Measurements from ENCODE around the gene CTSC. TPM values are rescaled to one million over a fixed set of nuclear protein-coding genes. Genes with fewer than 3 reads are reported as not detected.

CTSC gene
- total RNA-seq, 2 experiments from 2014 or later = 19.1 to 22.2 TPM

- no peaks in the 10 kb centered on the region for H3K9me3 Mint-ChIP-seq
- intact Hi-C loops (cut with micrococcal nuclease) = no loop called here
- no peaks in the 10 kb centered on the region for H3K36me3 Mint-ChIP-seq (ENCODE audit: low read depth)
- no peaks in the 10 kb centered on the region for H3K27me3 Mint-ChIP-seq (ENCODE audit: low read depth)
- no peak for DNase-seq
- peaks cover 34% of the 10 kb centered on the region for H3K4me1 Mint-ChIP-seq (ENCODE audit: low read depth)
- no peak overlapping the region for H3K27ac Mint-ChIP-seq
- no peak overlapping the region for H3K4me3 Mint-ChIP-seq
- CTCF ChIA-PET = interaction anchor here (0.6 kb wide), 1 partner anchor 56 kb away, joined by 5 read pairs; no protein-coding TSS in a partner anchor
Measured at GRCh38 chr11:88363004-88363403, 25.5 kb upstream of the CTSC start.

DNA sequence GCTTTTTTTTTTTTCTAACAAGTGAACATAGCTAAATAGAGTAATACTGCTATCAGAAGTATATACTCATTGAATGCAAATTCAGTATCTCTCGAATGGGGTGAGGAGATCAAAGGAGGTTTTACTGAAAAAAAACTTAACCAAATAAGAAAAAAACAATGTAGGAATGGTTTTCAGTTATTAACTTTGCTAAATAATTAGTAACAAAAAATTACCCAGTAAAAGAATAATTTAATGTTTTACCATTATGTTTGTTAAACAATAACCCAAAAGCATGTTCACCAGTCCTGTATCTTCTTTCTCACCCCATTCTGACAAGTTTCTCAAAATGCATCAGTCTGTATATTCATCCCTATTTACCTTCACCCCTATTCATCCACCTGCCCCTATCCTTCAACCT lies 22.6 kb upstream of the CTSC start:
- H3K4me1 Mint-ChIP-seq (ENCODE audit: low read depth) = peaks cover 37% of the 10 kb centered on the region
- H3K27me3 Mint-ChIP-seq (ENCODE audit: low read depth) = no peaks in the 10 kb centered on the region
- no peaks in the 10 kb centered on the region for H3K36me3 Mint-ChIP-seq (ENCODE audit: low read depth)
- no peaks in the 10 kb centered on the region for H3K9me3 Mint-ChIP-seq
- no peak overlapping the region for H3K27ac Mint-ChIP-seq
- CTCF ChIA-PET = interaction anchor here (0.9 kb wide), 1 partner anchor 22 kb away, joined by 4 read pairs; no protein-coding TSS in a partner anchor
- H3K4me3 Mint-ChIP-seq = no peak overlapping the region
- intact Hi-C loops (cut with micrococcal nuclease) = no loop called here
- no peak for DNase-seq

DNA sequence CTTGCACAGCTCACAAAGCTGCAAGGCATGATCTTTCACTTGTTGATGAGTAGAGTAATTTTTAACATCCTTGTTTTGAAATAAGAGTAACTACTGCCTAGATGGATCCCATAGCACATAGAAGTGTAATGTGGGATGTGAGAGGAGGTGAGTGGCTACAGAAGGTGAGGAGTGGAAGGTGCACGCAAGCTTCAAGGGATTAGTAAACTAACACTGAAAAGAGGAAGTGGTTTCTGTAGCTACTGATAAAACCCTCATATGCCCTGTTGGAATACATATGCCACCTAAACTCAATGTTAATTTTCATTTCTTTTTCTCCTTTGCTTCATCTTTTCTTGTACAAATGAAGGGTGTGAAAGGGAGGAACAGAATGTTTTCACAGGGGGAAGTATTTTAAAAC lies 22.0 kb upstream of the CTSC start:
- intact Hi-C loops (cut with micrococcal nuclease) = loop anchor here (5.0 kb wide), 1 partner anchor 1322 kb away; the partner anchor contains the start of gene TMEM135
- H3K27me3 Mint-ChIP-seq (ENCODE audit: low read depth) = no peaks in the 10 kb centered on the region
- no peaks in the 10 kb centered on the region for H3K36me3 Mint-ChIP-seq (ENCODE audit: low read depth)
- no peak for DNase-seq
- H3K27ac Mint-ChIP-seq = no peak overlapping the region
- CTCF ChIA-PET = interaction anchor here (0.6 to 0.9 kb wide), 2 partner anchors 21 to 56 kb away, joined by 3 to 4 read pairs; no protein-coding TSS in a partner anchor
- peaks cover 40% of the 10 kb centered on the region for H3K4me1 Mint-ChIP-seq (ENCODE audit: low read depth)
- no peaks in the 10 kb centered on the region for H3K9me3 Mint-ChIP-seq
- no peak overlapping the region for H3K4me3 Mint-ChIP-seq

- no peak for DNase-seq
- H3K36me3 Mint-ChIP-seq (ENCODE audit: low read depth) = no peaks in the 10 kb centered on the region
- H3K27me3 Mint-ChIP-seq (ENCODE audit: low read depth) = no peaks in the 10 kb centered on the region
- no peak overlapping the region for H3K27ac Mint-ChIP-seq
- H3K4me3 Mint-ChIP-seq = no peak overlapping the region
- CTCF ChIA-PET = interaction anchor here (0.6 to 0.9 kb wide), 2 partner anchors 21 to 57 kb away, joined by 3 to 4 read pairs; no protein-coding TSS in a partner anchor
- intact Hi-C loops (cut with micrococcal nuclease) = loop anchor here (5.0 kb wide), 1 partner anchor 1322 kb away; the partner anchor contains the start of gene TMEM135
- H3K4me1 Mint-ChIP-seq (ENCODE audit: low read depth) = peaks cover 41% of the 10 kb centered on the region
- H3K9me3 Mint-ChIP-seq = no peaks in the 10 kb centered on the region
Measured at GRCh38 chr11:88359114-88359513, 21.6 kb upstream of the CTSC start.

DNA sequence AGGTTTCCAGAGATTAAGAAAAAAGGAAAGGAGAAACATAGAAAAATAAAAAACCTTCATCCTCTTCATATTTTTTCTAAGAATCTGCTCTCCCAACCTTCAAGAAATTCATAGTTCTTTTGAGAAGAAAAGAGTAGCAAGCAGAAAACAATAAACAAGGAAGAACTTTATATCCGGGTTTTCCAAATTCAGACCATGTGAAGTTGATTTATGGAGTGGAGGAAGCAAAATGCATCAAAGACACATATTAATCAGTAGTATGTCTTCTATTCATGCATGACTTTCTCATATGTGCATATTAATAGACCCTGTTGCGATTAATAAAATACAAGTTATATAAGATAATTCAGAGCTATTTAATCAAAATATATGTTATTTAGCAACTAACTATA lies 20.5 kb upstream of the CTSC start:
- CTCF ChIA-PET = interaction anchor here (0.6 to 1.0 kb wide), 2 partner anchors 194 to 251 kb away, joined by 3 read pairs; no protein-coding TSS in a partner anchor
- DNase-seq = no peak
- H3K4me1 Mint-ChIP-seq (ENCODE audit: low read depth) = peaks cover 41% of the 10 kb centered on the region
- H3K9me3 Mint-ChIP-seq = no peaks in the 10 kb centered on the region
- no peak overlapping the region for H3K27ac Mint-ChIP-seq
- no peaks in the 10 kb centered on the region for H3K36me3 Mint-ChIP-seq (ENCODE audit: low read depth)
- intact Hi-C loops (cut with micrococcal nuclease) = loop anchor here (5.0 kb wide), 1 partner anchor 1321 kb away; the partner anchor contains the start of gene TMEM135
- no peaks in the 10 kb centered on the region for H3K27me3 Mint-ChIP-seq (ENCODE audit: low read depth)
- H3K4me3 Mint-ChIP-seq = no peak overlapping the region

DNA sequence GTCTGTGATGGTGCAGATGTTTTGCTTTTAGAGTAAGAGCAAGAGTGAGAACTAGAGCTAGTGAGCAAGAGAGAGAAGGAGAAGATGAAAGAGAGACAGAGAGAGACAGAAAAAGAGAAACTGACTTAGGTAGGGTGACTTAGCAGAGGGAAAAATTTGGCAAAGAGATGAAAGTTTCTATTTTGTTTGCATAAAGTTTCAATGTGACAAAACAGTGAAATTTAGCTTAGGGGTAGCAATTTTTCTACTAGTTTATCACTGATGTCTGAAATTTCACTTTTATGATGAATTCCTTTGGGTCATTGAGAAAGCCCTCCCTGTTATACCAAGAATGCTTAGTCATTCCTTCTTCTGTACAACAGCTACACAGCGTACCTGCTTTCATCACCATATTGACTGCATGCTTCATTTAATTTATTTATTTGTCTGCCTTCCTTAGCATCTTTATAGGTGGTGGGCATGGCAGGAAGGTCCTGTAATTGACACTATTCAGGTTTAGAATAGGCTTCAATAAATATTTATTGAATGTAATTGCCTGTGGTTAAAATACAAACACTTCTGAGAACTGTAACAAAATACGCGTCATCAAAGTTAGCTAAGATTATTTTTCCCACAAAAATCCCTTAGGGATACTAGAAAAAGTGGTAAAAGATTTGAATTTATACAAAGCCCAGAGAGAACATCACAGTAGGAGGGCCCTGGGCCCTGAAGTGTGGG lies 19.9 kb upstream of the CTSC start:
- Mint-ChIP-seq H3K9me3 (no peaks in the 10 kb centered on the region), H3K36me3 (ENCODE audit: low read depth) (no peaks in the 10 kb centered on the region), H3K27ac (peak overlapping the region; percentile 66), H3K27me3 (ENCODE audit: low read depth) (no peaks in the 10 kb centered on the region), H3K4me3 (no peak overlapping the region), H3K4me1 (ENCODE audit: low read depth) (peaks cover 41% of the 10 kb centered on the region)
- intact Hi-C loops (cut with micrococcal nuclease) = loop anchor here (1.0 to 5.0 kb wide), 7 partner anchors 19 to 1320 kb away; partner anchors contain the start of gene TMEM135
- CTCF ChIA-PET = interaction anchor here (0.7 to 1.1 kb wide), 4 partner anchors 21 to 195 kb away, joined by 3 read pairs; no protein-coding TSS in a partner anchor
- DNase-seq = no peak

DNA sequence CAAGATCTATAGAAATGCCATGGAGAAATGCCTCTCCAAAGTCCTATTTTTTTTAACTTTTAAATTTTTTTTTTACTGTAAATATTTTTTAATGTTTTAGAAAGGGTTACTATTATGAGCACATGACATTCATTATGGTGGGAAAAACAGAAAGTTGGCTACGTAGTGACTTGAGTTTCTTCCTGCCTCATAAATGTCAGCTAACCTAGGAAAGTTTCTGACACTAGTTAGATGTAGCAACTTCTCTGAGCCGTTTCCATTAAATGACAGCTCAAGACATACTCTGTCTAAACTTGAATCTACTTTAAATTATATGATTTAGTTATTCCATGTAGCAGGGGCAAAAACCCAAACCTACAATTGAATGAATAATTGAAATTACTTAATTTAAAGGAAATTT lies 18.4 kb upstream of the CTSC start:
- no peaks in the 10 kb centered on the region for H3K36me3 Mint-ChIP-seq (ENCODE audit: low read depth)
- intact Hi-C loops (cut with micrococcal nuclease) = loop anchor here (2.0 to 5.0 kb wide), 3 partner anchors 55 to 1319 kb away; partner anchors contain the start of gene TMEM135
- H3K27ac Mint-ChIP-seq = no peak overlapping the region
- H3K9me3 Mint-ChIP-seq = no peaks in the 10 kb centered on the region
- CTCF ChIA-PET = interaction anchor here (1.3 kb wide), 1 partner anchor 18 kb away, joined by 3 read pairs; the partner anchor contains the start of gene CTSC
- H3K27me3 Mint-ChIP-seq (ENCODE audit: low read depth) = no peaks in the 10 kb centered on the region
- no peak overlapping the region for H3K4me3 Mint-ChIP-seq
- H3K4me1 Mint-ChIP-seq (ENCODE audit: low read depth) = peaks cover 41% of the 10 kb centered on the region
- no peak for DNase-seq

DNA sequence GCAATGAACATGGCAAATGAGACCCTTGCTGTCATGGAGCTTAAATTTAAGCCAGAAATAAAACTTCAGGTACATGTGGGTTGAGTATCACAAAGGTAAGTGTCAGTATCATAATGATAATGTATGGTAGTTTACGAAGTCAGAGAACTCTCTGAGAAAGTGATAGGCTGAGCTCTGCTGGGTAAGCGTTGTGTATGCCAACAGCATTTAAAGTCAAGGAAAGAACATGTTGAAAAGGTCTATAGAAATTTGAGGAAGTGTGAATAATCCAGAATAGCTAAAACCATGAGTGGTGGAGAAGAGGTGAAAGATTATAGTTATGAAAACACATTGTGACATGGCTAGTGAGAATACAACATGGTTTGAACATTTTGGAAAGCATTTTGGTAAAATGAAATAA lies 17.4 kb upstream of the CTSC start:
- CTCF ChIA-PET = no interaction called here
- Mint-ChIP-seq H3K36me3 (ENCODE audit: low read depth) (no peaks in the 10 kb centered on the region), H3K27me3 (ENCODE audit: low read depth) (no peaks in the 10 kb centered on the region), H3K27ac (no peak overlapping the region), H3K9me3 (no peaks in the 10 kb centered on the region), H3K4me1 (ENCODE audit: low read depth) (peaks cover 36% of the 10 kb centered on the region), H3K4me3 (no peak overlapping the region)
- intact Hi-C loops (cut with micrococcal nuclease) = loop anchor here (5.0 kb wide), 1 partner anchor 1318 kb away; the partner anchor contains the start of gene TMEM135
- DNase-seq = no peak

DNA sequence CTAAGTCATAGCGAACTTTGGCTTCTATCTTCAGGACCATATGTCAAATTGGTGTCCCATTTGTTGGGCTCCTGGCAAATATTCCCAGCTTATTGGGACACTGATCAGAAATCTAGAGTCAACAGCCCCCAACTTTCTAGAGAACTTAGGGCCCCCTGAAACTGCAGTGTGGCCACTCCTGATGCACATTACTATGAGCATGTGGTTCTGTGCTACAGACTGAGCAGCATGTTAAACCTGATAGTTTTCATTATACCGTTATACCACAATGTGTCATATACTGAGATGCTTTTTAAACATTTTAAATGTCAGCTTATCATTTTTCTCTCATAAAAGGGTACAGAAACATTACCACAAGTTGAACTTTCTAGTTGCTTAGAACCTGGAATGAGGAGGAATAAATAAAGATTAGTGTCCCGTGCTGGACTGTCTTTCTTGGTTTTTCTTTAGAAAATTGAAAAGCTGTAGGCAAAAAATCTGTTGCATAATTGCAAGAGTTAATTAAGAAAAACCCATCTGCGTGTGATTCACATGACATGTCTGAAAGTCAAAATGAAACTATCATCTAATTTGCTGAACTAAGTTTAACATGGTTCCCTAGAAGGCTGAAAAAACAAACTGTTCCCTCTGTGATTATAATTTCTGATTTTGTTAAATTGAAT lies 16.4 kb upstream of the CTSC start:
- no peak overlapping the region for H3K27ac Mint-ChIP-seq
- H3K4me3 Mint-ChIP-seq = no peak overlapping the region
- CTCF ChIA-PET = interaction anchor here (0.7 kb wide), 1 partner anchor 122 kb away, joined by 3 read pairs; no protein-coding TSS in a partner anchor
- H3K36me3 Mint-ChIP-seq (ENCODE audit: low read depth) = no peaks in the 10 kb centered on the region
- no peaks in the 10 kb centered on the region for H3K9me3 Mint-ChIP-seq
- peaks cover 30% of the 10 kb centered on the region for H3K4me1 Mint-ChIP-seq (ENCODE audit: low read depth)
- no peak for DNase-seq
- intact Hi-C loops (cut with micrococcal nuclease) = no loop called here
- no peaks in the 10 kb centered on the region for H3K27me3 Mint-ChIP-seq (ENCODE audit: low read depth)

DNA sequence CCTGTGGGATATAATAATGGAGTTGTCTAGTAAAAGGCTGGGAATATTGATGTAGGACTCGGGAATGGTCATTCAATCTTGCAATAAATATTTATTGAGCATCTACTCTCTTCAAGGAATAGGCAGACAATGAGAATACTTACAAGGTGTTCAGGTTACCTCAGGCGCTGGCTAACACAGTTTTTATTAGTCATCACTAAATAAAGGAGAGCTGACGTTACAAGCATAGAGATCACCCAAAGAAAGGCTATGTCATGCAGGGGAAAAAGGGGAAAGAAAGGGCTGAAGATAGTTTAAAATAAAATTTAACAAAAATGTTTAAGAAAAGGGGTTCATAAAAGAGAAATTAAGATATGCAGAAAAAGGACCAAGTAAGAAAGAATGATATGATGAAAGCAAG lies 15.8 kb upstream of the CTSC start:
- DNase-seq = no peak
- Mint-ChIP-seq H3K9me3 (no peaks in the 10 kb centered on the region), H3K36me3 (ENCODE audit: low read depth) (no peaks in the 10 kb centered on the region), H3K4me1 (ENCODE audit: low read depth) (peaks cover 28% of the 10 kb centered on the region), H3K27me3 (ENCODE audit: low read depth) (no peaks in the 10 kb centered on the region), H3K4me3 (no peak overlapping the region), H3K27ac (no peak overlapping the region)
- CTCF ChIA-PET = interaction anchor here (0.7 to 0.9 kb wide), 2 partner anchors 121 to 199 kb away, joined by 3 read pairs; no protein-coding TSS in a partner anchor
- intact Hi-C loops (cut with micrococcal nuclease) = no loop called here

DNA sequence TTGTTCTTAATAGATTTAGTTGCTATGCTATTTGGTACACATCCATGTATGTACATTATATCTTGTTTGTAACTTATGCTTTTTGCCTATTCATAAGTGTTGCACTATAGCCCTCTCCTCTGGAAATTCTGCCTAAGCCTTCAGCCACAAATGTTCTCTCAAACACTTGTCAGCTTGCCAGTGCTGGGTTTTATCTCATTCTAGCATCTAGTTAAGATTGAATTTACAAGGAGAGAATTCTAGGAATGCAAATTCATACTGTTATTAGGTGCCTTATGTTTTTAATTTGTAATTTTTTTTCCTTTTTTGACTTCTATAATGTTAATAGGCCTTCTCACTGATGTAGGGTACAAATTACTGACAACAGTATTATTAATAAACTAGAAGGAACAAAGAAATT lies 14.6 kb upstream of the CTSC start:
- H3K4me1 Mint-ChIP-seq (ENCODE audit: low read depth) = peaks cover 19% of the 10 kb centered on the region
- no peaks in the 10 kb centered on the region for H3K27me3 Mint-ChIP-seq (ENCODE audit: low read depth)
- intact Hi-C loops (cut with micrococcal nuclease) = no loop called here
- CTCF ChIA-PET = no interaction called here
- no peaks in the 10 kb centered on the region for H3K9me3 Mint-ChIP-seq
- DNase-seq = no peak
- no peak overlapping the region for H3K4me3 Mint-ChIP-seq
- no peaks in the 10 kb centered on the region for H3K36me3 Mint-ChIP-seq (ENCODE audit: low read depth)
- H3K27ac Mint-ChIP-seq = no peak overlapping the region

- H3K27ac Mint-ChIP-seq = no peak overlapping the region
- no peaks in the 10 kb centered on the region for H3K9me3 Mint-ChIP-seq
- H3K27me3 Mint-ChIP-seq (ENCODE audit: low read depth) = no peaks in the 10 kb centered on the region
- CTCF ChIA-PET = no interaction called here
- H3K4me1 Mint-ChIP-seq (ENCODE audit: low read depth) = peaks cover 8% of the 10 kb centered on the region
- H3K4me3 Mint-ChIP-seq = no peak overlapping the region
- no peak for DNase-seq
- intact Hi-C loops (cut with micrococcal nuclease) = no loop called here
- H3K36me3 Mint-ChIP-seq (ENCODE audit: low read depth) = no peaks in the 10 kb centered on the region
Measured at GRCh38 chr11:88348870-88349269, 11.3 kb upstream of the CTSC start.
